ENCODE data around the gene EIF1.

Gene EIF1

DNA sequence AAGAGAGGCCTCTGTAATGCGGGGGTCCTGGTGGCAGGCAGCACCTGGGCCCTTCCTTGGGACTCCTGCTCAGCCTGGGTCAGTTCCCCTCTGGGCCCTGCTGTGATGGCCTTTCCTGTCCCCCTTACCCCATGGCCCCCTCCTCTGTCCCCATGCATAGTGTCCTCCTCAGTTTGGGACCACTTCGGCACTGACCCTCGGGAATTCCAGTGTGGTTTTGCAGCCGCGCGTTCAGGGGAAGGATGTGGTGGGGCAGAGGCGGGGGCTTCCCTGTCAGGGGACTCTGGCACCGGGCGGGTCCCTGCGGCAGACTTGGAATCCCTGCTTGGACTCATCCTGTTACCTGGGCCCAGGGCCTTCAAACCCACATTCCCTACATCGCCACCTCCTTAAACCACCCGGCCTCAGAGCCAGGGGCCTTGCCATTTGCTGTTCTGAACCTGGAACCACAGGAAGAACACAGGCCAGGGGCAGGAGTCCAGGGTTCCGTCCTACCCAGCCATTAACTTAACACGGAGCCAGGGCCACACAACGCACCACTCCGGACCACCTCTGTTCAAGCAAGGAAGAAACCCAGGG is 31.4 kb upstream of the EIF1 start:
- Histone ChIP-seq H2BK12ac (ENCODE audit: low read length in 2 of 2) (no peak overlapping the region), H3K27ac (ENCODE audit: low read length, poor library complexity, severe bottlenecking) (no peak overlapping the region), H3K18ac (ENCODE audit: low read depth in 1 of 2, low read length in 2 of 2) (no peak overlapping the region), H3K9ac (ENCODE audit: low read length) (no peak overlapping the region), H3K27me3 (ENCODE audit: control insufficient read depth in 1 of 2, insufficient read depth in 1 of 2, low read length in 2 of 2) (peaks cover 0 to 38% of the 10 kb centered on the region in 2 experiments), H3K9me3 (ENCODE audit: control insufficient read depth, low read length) (no peaks in the 10 kb centered on the region), H3K14ac (ENCODE audit: low read length in 2 of 2) (no peak overlapping the region), H2AFZ (ENCODE audit: low read depth, low read length) (no peak overlapping the region), H3K4me1 (ENCODE audit: control insufficient read depth, insufficient read depth, low read depth, low read length) (peaks cover 19% of the 10 kb centered on the region), H4K8ac (ENCODE audit: low read length) (no peak overlapping the region), H3K4me2 (ENCODE audit: low read length, poor library complexity, severe bottlenecking) (no peak overlapping the region), H2BK15ac (ENCODE audit: low read depth, poor library complexity, severe bottlenecking) (no peak overlapping the region), H2BK120ac (ENCODE audit: low read depth, low read length) (no peak overlapping the region), H4K91ac (ENCODE audit: low read length) (no peak overlapping the region), H2BK5ac (ENCODE audit: low read depth, low read length, poor library complexity, severe bottlenecking) (no peak overlapping the region), H3K4ac (ENCODE audit: low read depth in 1 of 2, low read length in 2 of 2) (no peak overlapping the region), H2AK5ac (ENCODE audit: low read length, severe bottlenecking) (no peak overlapping the region), H3K79me1 (replicated peaks; ENCODE audit: low read length, poor library complexity, severe bottlenecking) (no peaks in the 10 kb centered on the region), H3K4me3 (ENCODE audit: insufficient read depth in 1 of 2, low read depth in 1 of 2, low read length in 2 of 2) (no peak overlapping the region), H3K23ac (ENCODE audit: low read length in 2 of 2) (no peak overlapping the region), H3K36me3 (ENCODE audit: control insufficient read depth in 1 of 2, insufficient read depth in 2 of 2, low read depth in 1 of 2, low read length in 2 of 2) (no peaks in the 10 kb centered on the region)
- WGBS = 95% methylated on average over 13 of the region's 16 CpGs
- no peak for DNase-seq

DNA sequence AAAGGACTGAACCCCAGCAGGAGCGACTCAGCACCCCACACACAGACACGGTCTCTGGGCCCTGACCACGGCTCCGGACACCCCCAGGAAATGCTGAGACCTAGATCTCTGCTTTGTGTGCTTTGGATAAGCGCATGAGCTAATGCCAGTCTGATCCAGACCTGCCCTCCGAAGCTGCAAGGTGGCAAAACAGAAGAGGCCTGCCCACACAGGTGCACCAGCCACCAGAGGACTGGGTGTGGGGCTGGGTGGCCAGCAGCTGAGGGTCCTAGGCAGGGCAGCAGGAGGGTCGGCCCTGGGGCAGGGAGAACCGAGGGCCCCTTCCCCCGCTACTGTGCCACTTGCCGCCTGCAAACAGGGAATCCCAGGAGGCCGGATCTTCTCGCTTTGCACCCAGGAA is 30.7 kb upstream of the EIF1 start:
- H2BK5ac ChIP-seq (ENCODE audit: low read depth, low read length, poor library complexity, severe bottlenecking) = no peak overlapping the region
- H2BK15ac ChIP-seq (ENCODE audit: low read depth, poor library complexity, severe bottlenecking) = no peak overlapping the region
- H3K14ac ChIP-seq (ENCODE audit: low read length in 2 of 2) = no peak overlapping the region
- no peaks in the 10 kb centered on the region for H3K9me3 ChIP-seq (ENCODE audit: control insufficient read depth, low read length)
- H2BK12ac ChIP-seq (ENCODE audit: low read length in 2 of 2) = no peak overlapping the region
- no peak overlapping the region for H3K18ac ChIP-seq (ENCODE audit: low read depth in 1 of 2, low read length in 2 of 2)
- H3K27me3 ChIP-seq (ENCODE audit: control insufficient read depth in 1 of 2, insufficient read depth in 1 of 2, low read length in 2 of 2) = peaks cover 0 to 36% of the 10 kb centered on the region in 2 experiments
- no peak overlapping the region for H3K23ac ChIP-seq (ENCODE audit: low read length in 2 of 2)
- no peak overlapping the region for H3K9ac ChIP-seq (ENCODE audit: low read length)
- no peaks in the 10 kb centered on the region for H3K79me1 ChIP-seq (replicated peaks; ENCODE audit: low read length, poor library complexity, severe bottlenecking)
- no peak overlapping the region for H3K4me3 ChIP-seq (ENCODE audit: insufficient read depth in 1 of 2, low read depth in 1 of 2, low read length in 2 of 2)
- H2BK120ac ChIP-seq (ENCODE audit: low read depth, low read length) = no peak overlapping the region
- no peak overlapping the region for H4K8ac ChIP-seq (ENCODE audit: low read length)
- H3K4me2 ChIP-seq (ENCODE audit: low read length, poor library complexity, severe bottlenecking) = no peak overlapping the region
- no peak overlapping the region for H3K27ac ChIP-seq (ENCODE audit: low read length, poor library complexity, severe bottlenecking)
- H3K4ac ChIP-seq (ENCODE audit: low read depth in 1 of 2, low read length in 2 of 2) = no peak overlapping the region
- 91% methylated on average over 12 of the region's 12 CpGs for WGBS
- H4K91ac ChIP-seq (ENCODE audit: low read length) = no peak overlapping the region
- no peaks in the 10 kb centered on the region for H3K36me3 ChIP-seq (ENCODE audit: control insufficient read depth in 1 of 2, insufficient read depth in 2 of 2, low read depth in 1 of 2, low read length in 2 of 2)
- no peak for DNase-seq
- no peak overlapping the region for H2AFZ ChIP-seq (ENCODE audit: low read depth, low read length)
- peaks cover 19% of the 10 kb centered on the region for H3K4me1 ChIP-seq (ENCODE audit: control insufficient read depth, insufficient read depth, low read depth, low read length)
- H2AK5ac ChIP-seq (ENCODE audit: low read length, severe bottlenecking) = no peak overlapping the region

DNA sequence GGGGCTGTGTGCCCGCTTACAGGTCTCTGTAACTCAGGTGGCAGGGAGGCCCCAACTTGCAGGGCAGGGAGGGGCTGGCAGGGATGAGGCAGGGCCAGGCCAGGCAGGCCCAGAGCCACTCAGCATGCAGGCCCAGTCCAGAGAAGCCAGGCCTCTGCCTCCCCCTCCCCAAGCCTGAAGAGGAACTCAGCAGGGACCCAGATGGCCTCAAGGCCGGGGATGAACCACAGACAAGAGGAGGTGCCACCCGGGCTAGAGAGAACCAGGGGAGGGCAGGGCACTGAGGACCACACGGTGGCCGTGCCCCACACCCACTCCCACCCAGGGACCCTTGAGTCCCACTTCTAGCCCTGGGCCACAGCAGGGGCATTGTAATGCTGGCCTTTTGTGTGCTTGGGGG is 29.8 kb upstream of the EIF1 start:
- no peak overlapping the region for H3K4ac ChIP-seq (ENCODE audit: low read depth in 1 of 2, low read length in 2 of 2)
- no peak overlapping the region for H3K9ac ChIP-seq (ENCODE audit: low read length)
- no peak overlapping the region for H4K8ac ChIP-seq (ENCODE audit: low read length)
- no peak for DNase-seq
- no peak overlapping the region for H2AK5ac ChIP-seq (ENCODE audit: low read length, severe bottlenecking)
- H3K23ac ChIP-seq (ENCODE audit: low read length in 2 of 2) = no peak overlapping the region
- WGBS = 79% methylated on average over 3 of the region's 5 CpGs
- no peak overlapping the region for H3K4me2 ChIP-seq (ENCODE audit: low read length, poor library complexity, severe bottlenecking)
- no peak overlapping the region for H2BK5ac ChIP-seq (ENCODE audit: low read depth, low read length, poor library complexity, severe bottlenecking)
- H3K18ac ChIP-seq (ENCODE audit: low read depth in 1 of 2, low read length in 2 of 2) = no peak overlapping the region
- peaks cover 0 to 31% of the 10 kb centered on the region in 2 experiments for H3K27me3 ChIP-seq (ENCODE audit: control insufficient read depth in 1 of 2, insufficient read depth in 1 of 2, low read length in 2 of 2)
- no peak overlapping the region for H3K4me3 ChIP-seq (ENCODE audit: insufficient read depth in 1 of 2, low read depth in 1 of 2, low read length in 2 of 2)
- H3K79me1 ChIP-seq (replicated peaks; ENCODE audit: low read length, poor library complexity, severe bottlenecking) = no peaks in the 10 kb centered on the region
- H2BK12ac ChIP-seq (ENCODE audit: low read length in 2 of 2) = no peak overlapping the region
- H2AFZ ChIP-seq (ENCODE audit: low read depth, low read length) = no peak overlapping the region
- no peak overlapping the region for H3K27ac ChIP-seq (ENCODE audit: low read length, poor library complexity, severe bottlenecking)
- H2BK15ac ChIP-seq (ENCODE audit: low read depth, poor library complexity, severe bottlenecking) = no peak overlapping the region
- peaks cover 17% of the 10 kb centered on the region for H3K4me1 ChIP-seq (ENCODE audit: control insufficient read depth, insufficient read depth, low read depth, low read length)
- no peak overlapping the region for H2BK120ac ChIP-seq (ENCODE audit: low read depth, low read length)
- no peaks in the 10 kb centered on the region for H3K9me3 ChIP-seq (ENCODE audit: control insufficient read depth, low read length)
- H3K36me3 ChIP-seq (ENCODE audit: control insufficient read depth in 1 of 2, insufficient read depth in 2 of 2, low read depth in 1 of 2, low read length in 2 of 2) = no peaks in the 10 kb centered on the region
- no peak overlapping the region for H4K91ac ChIP-seq (ENCODE audit: low read length)
- H3K14ac ChIP-seq (ENCODE audit: low read length in 2 of 2) = no peak overlapping the region

DNA sequence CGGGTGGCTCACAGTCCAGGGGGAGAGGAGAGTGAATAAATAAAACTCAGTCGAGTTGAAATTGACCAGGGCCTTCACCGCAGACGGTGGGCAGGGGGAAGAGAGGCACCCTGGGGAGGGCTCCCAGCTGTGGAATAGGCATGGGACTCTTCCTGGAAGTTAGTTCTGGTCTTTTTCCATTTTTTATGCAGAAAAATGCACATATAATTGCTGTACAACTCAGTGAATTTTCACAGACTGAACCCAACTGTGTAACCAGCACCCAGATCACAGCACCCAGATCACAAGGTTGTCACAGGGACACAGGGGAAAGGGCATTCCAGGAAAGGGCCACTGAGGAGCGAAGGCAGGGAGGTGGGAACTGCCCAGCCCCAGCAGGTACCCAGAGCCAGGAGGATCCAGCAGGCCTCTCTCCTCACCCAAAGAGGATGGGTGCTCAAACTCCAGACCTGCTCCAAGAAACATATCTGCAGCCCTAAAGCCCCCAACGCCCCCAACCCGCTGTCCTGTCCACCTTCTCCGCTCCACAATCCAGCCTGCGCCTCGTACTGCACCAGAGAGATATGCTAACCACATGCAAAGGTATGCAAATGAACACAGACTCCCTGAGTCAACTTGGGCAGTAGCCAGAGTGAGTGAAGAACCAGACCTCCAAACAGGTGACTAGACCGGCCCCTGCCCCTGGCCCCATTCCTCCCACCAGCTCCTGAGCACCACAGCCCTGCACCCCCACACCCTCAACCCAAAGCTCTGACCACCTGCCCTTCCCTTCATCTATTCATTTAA is 29.1 kb upstream of the EIF1 start:
- no peak overlapping the region for H2BK15ac ChIP-seq (ENCODE audit: low read depth, poor library complexity, severe bottlenecking)
- no peak overlapping the region for H4K8ac ChIP-seq (ENCODE audit: low read length)
- H2BK120ac ChIP-seq (ENCODE audit: low read depth, low read length) = no peak overlapping the region
- peaks cover 0 to 26% of the 10 kb centered on the region in 2 experiments for H3K27me3 ChIP-seq (ENCODE audit: control insufficient read depth in 1 of 2, insufficient read depth in 1 of 2, low read length in 2 of 2)
- peaks cover 17% of the 10 kb centered on the region for H3K4me1 ChIP-seq (ENCODE audit: control insufficient read depth, insufficient read depth, low read depth, low read length)
- no peaks in the 10 kb centered on the region for H3K36me3 ChIP-seq (ENCODE audit: control insufficient read depth in 1 of 2, insufficient read depth in 2 of 2, low read depth in 1 of 2, low read length in 2 of 2)
- H3K79me1 ChIP-seq (replicated peaks; ENCODE audit: low read length, poor library complexity, severe bottlenecking) = no peaks in the 10 kb centered on the region
- no peak overlapping the region for H3K14ac ChIP-seq (ENCODE audit: low read length in 2 of 2)
- H3K18ac ChIP-seq (ENCODE audit: low read depth in 1 of 2, low read length in 2 of 2) = no peak overlapping the region
- H3K4me3 ChIP-seq (ENCODE audit: insufficient read depth in 1 of 2, low read depth in 1 of 2, low read length in 2 of 2) = no peak overlapping the region
- H2AFZ ChIP-seq (ENCODE audit: low read depth, low read length) = peak overlapping the region; percentile 10
- no peak overlapping the region for H3K27ac ChIP-seq (ENCODE audit: low read length, poor library complexity, severe bottlenecking)
- no peak overlapping the region for H2AK5ac ChIP-seq (ENCODE audit: low read length, severe bottlenecking)
- no peak overlapping the region for H2BK5ac ChIP-seq (ENCODE audit: low read depth, low read length, poor library complexity, severe bottlenecking)
- no peak for DNase-seq
- no peak overlapping the region for H3K4me2 ChIP-seq (ENCODE audit: low read length, poor library complexity, severe bottlenecking)
- no peak overlapping the region for H3K4ac ChIP-seq (ENCODE audit: low read depth in 1 of 2, low read length in 2 of 2)
- no peak overlapping the region for H2BK12ac ChIP-seq (ENCODE audit: low read length in 2 of 2)
- H3K23ac ChIP-seq (ENCODE audit: low read length in 2 of 2) = no peak overlapping the region
- WGBS = 90% methylated on average over 11 of the region's 11 CpGs
- peak overlapping the region; percentile 28 for H4K91ac ChIP-seq (ENCODE audit: low read length)
- H3K9ac ChIP-seq (ENCODE audit: low read length) = no peak overlapping the region
- no peaks in the 10 kb centered on the region for H3K9me3 ChIP-seq (ENCODE audit: control insufficient read depth, low read length)

Data from mesenchymal stem cell (in vitro differentiated cells and primary cell).